Right atrium auricular region (tissue), 2 donors: ENCODE measurements around the gene FGF13. TPM values are rescaled to one million over a fixed set of nuclear protein-coding genes. Genes with fewer than 3 reads are reported as not detected.
A peak's percentile ranks its signal among the peaks of the same experiment; 100 is the strongest.

Experiments used
- DNase-seq: peaks from one replicate; pipeline ENCODE4 v3.0.0-alpha.2; 2019; ENCODE audit warnings: low spot score
- H3K27ac ChIP-seq, 2 donors: fragments of 200-600 bp; sonication (generic); 1 replicate in 1 of 2; 2 replicates in 1 of 2; pipeline ENCODE4 v1.5.1; 2016 to 2019
- H3K27me3 ChIP-seq, 2 donors: fragments of 200-600 bp; sonication (generic); one replicate each; pipeline versions ENCODE4 v1.5.1 to v1.6.0; 2017 to 2019
- H3K36me3 ChIP-seq: fragments of 200-600 bp; sonication (generic); one replicate; pipeline ENCODE4 v1.5.1; 2016
- H3K4me1 ChIP-seq, 2 donors: fragments of 200-600 bp; sonication (generic); one replicate each; pipeline versions ENCODE4 v1.5.1 to v1.6.0; 2017 to 2019
- H3K4me3 ChIP-seq, 2 donors: fragments of 200-600 bp; sonication (generic); 1 replicate in 1 of 2; 2 replicates in 1 of 2; pipeline ENCODE4 v1.5.1; 2017 to 2019; ENCODE audit warnings: mild to moderate bottlenecking in 1 of 2, moderate library complexity in 1 of 2
- H3K9me3 ChIP-seq, 2 donors: fragments of 200-600 bp; sonication (generic); one replicate each; pipeline ENCODE4 v1.5.1; 2019
- total RNA-seq, 2 donors: library from RNA; depleted of rRNA; stranded (reverse); fragments of >200 nt; gene quantifications; one replicate each; pipeline ENCODE4 v1.1.0, GENCODE V29; 2016
- TF ChIP-seq, protein P1 (sequence below), 2 donors: fragments of 200-600 bp; sonication (generic); IDR thresholded peaks; one replicate each; pipeline ENCODE4 v1.5.1; 2019; ENCODE audit warnings: antibody characterized with exemption in 2 of 2

Gene FGF13
- total RNA-seq: 1 to 10 TPM; 1.3 to 1.9 TPM

DNA sequence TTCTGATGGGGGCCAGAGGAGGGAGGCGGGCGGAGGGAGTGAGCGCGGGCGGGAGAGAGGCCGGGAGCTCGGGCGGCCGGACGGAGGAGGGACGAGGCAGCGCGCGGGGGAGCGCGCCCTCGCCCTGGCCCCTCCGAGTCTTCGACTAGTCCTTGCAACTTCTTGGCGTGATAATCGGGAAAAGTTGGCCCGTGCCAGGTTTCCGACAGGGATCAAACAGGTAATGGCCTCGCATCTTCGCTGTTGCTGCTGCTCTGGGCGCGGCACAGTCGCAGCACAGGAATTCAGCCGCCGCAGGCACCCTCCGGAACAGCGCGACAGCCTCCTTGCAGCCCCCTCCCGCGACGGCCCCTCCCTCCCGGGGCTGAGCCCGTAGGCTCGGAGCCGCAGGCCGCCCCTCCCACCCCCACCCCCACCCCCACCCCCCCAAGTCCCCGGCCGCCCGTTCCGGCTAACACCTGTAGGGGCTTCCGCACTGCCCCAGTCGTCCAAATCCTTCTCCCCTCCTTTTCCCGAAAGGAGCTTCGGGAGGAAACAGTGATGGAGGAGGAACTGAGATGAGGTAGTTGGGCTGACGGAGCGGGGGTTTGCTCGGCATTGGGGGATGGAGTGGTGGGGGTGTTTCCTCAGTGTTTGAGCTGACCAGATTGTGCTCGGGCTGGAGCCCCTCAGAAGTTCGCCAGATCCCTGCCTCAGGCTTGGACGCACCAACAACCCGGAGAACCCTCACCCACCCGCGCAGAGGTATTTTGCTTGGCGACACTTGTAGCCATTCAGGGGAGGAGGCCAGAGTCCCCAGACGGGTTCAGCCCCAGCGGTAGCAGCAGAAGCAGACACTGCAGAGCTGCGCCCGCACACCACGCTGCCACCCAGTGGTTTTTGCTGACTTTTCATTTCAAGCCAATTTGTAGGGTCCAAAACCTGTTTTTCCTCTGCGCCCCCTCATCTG is at the start of gene FGF13:
Gene FGF13, minus strand, starts transcription at position 319 of the 949 bp plus-strand sequence. CDS start 714 bp downstream, outside the sequence.
- DNase-seq: no peak
- Histone ChIP-seq H3K27me3 (no peaks in the 10 kb centered on the region), H3K9me3 (no peaks in the 10 kb centered on the region), H3K4me3 (peak within 1 kb of the TSS; percentile 31 to 48), H3K36me3 (no peaks in the 10 kb centered on the region), H3K4me1 (no peaks in the 10 kb centered on the region), H3K27ac (no peak within 1 kb of the TSS)
- TF ChIP-seq, protein P1, sequence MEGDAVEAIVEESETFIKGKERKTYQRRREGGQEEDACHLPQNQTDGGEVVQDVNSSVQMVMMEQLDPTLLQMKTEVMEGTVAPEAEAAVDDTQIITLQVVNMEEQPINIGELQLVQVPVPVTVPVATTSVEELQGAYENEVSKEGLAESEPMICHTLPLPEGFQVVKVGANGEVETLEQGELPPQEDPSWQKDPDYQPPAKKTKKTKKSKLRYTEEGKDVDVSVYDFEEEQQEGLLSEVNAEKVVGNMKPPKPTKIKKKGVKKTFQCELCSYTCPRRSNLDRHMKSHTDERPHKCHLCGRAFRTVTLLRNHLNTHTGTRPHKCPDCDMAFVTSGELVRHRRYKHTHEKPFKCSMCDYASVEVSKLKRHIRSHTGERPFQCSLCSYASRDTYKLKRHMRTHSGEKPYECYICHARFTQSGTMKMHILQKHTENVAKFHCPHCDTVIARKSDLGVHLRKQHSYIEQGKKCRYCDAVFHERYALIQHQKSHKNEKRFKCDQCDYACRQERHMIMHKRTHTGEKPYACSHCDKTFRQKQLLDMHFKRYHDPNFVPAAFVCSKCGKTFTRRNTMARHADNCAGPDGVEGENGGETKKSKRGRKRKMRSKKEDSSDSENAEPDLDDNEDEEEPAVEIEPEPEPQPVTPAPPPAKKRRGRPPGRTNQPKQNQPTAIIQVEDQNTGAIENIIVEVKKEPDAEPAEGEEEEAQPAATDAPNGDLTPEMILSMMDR (IDR thresholded peaks at IDR 0.05): peak in 1 of 2 donors; percentile 54

DNA sequence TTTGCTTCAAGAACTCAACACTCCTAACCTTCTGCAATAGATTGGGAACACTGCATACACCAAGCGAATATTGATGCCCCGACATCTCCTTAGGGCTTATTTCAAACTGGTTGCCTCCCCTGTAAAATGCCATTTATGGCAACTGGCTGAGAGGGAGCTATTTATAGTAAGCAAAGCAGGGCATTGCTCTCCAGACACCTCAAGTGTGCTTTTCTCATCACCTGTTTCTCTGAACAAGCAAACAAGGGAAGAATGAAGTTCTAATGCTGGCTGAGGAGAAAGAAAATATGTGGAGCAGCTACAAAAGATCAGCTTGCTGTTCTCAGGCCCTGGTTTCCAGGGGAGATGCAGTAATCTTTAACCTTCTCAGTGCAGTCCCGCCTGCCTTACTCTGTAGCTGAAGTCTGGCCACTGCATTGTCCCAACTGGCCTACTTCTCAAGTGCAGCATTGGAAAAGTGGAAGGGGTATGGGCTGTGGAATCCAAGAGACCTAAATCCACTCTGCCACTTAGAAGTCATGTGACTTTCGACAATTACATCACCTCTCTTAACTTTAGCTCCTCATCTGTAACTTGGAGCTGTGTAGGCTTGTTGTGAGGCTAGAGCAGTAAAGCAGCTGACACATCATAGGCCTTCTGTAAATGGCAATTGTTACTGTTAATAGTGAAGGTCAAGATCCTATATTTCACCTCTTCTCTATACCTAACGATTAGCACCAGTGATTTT is 47.9 kb upstream of the FGF13 start:
- TF ChIP-seq, protein P1 (IDR thresholded peaks at IDR 0.05): no peak
- H3K27ac ChIP-seq: no peak overlapping the region
- no peak for DNase-seq
- H3K9me3 ChIP-seq: no peaks in the 10 kb centered on the region
- no peak overlapping the region for H3K4me3 ChIP-seq
- H3K36me3 ChIP-seq: no peaks in the 10 kb centered on the region
- H3K27me3 ChIP-seq: no peaks in the 10 kb centered on the region
- no peaks in the 10 kb centered on the region for H3K4me1 ChIP-seq

DNA sequence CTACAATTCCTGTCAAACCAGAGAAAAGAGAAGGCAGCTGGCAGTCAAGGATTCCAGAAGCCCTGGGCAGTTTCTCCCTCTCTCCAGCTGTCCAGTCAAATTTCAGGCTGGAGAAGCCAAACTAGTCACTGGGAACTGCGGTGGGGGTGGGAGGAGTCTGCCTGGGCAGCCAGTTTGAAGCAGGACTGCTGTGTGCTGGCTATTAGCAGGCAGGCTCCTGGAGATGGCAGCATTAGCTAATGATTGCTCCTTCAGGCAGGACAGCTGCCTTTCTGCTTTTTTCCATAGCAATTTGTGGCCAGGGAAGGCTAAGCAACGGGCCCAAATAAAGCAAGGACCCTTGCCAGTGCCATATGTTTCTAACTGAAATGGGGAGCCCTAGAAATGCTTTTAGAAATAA is 44.7 kb upstream of the FGF13 start:
- H3K27me3 ChIP-seq: no peaks in the 10 kb centered on the region
- no peaks in the 10 kb centered on the region for H3K4me1 ChIP-seq
- no peaks in the 10 kb centered on the region for H3K36me3 ChIP-seq
- H3K9me3 ChIP-seq: no peaks in the 10 kb centered on the region
- no peak overlapping the region for H3K27ac ChIP-seq
- no peak overlapping the region for H3K4me3 ChIP-seq
- DNase-seq: no peak
- TF ChIP-seq, protein P1 (IDR thresholded peaks at IDR 0.05): peak in 1 of 2 donors; percentile 22

DNA sequence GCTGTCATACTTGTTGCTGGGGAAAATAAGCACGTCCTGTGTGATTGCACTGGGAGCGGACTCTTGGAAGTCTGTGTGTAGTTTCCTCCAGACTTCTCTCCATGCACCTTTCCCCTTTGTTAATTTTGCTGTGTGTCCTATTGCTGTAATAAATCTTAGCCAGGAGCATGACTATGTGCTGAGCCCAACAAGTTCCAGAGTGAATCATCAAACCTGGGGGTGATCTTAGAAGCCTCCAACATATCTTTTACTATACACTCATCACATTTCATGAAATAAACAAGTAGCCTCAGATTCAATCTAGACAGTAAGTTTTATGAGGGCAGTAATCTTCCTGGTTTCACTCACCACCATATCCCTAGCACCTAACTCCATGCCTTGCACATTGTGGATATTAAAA is 43.3 kb upstream of the FGF13 start:
- H3K4me1 ChIP-seq: no peaks in the 10 kb centered on the region
- TF ChIP-seq, protein P1 (IDR thresholded peaks at IDR 0.05): no peak
- no peaks in the 10 kb centered on the region for H3K9me3 ChIP-seq
- DNase-seq: no peak
- H3K27ac ChIP-seq: no peak overlapping the region
- no peaks in the 10 kb centered on the region for H3K27me3 ChIP-seq
- no peak overlapping the region for H3K4me3 ChIP-seq
- H3K36me3 ChIP-seq: no peaks in the 10 kb centered on the region

DNA sequence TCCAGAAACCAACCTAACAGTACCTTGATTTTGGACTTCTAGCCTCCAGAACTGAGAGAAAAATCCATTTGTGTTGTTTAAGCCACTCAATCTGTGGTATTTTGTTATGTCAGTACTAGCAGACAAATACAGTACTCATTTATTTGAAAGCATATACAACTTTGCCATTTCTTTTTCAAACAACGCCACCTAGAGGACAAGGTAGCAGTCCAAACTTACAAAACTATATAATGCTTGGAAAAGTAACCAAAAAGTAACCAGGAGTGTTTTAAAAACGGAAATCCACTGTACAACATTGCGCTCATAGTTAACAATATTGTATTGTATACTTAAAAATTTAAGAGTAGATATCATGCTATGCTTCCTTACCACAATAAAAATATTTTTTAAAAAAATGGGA is 37.0 kb upstream of the FGF13 start:
- Histone ChIP-seq H3K27ac (no peak overlapping the region), H3K27me3 (no peaks in the 10 kb centered on the region), H3K4me3 (no peak overlapping the region), H3K4me1 (no peaks in the 10 kb centered on the region), H3K36me3 (no peaks in the 10 kb centered on the region), H3K9me3 (no peaks in the 10 kb centered on the region)
- TF ChIP-seq, protein P1 (IDR thresholded peaks at IDR 0.05): peak; percentile 37 to 69
- DNase-seq: no peak
